HG03442 (cell line): ENCODE results near the gene METRN.

Source experiments
- ATAC-seq: cut with Tn5 transposase; IDR thresholded peaks from one replicate; pipeline ENCODE4 v1.9.1; 2021; ENCODE audit warnings: mild to moderate bottlenecking, moderate library complexity; ENCODE audit not compliant: unreplicated experiment

The METRN gene

GRCh38 chr16:677316-678190, 37.4 kb upstream of the METRN start:
- no peak for ATAC-seq

GRCh38 chr16:678209-678857, 36.6 kb upstream of the METRN start:
- no peak for ATAC-seq

- no peak for ATAC-seq
These were observed 35.8 kb upstream of the METRN start for GRCh38 chr16:678858-679813.

GRCh38 chr16:679814-680624, 34.9 kb upstream of the METRN start, which contains the start of gene STUB1:
TSS of gene STUB1 (plus strand) at chr16:680410. CDS start at chr16:680526, 116 bp downstream.
- peak; percentile 33 for ATAC-seq

- no peak for ATAC-seq
These were observed 34.3 kb upstream of the METRN start for GRCh38 chr16:680625-680945.

GRCh38 chr16:680967-681745, 33.8 kb upstream of the METRN start:
- no peak for ATAC-seq

- ATAC-seq = no peak
These were observed 33.0 kb upstream of the METRN start for GRCh38 chr16:681746-682427.

GRCh38 chr16:682493-683395, 32.2 kb upstream of the METRN start:
- no peak for ATAC-seq

- ATAC-seq = no peak
These were observed 31.4 kb upstream of the METRN start for GRCh38 chr16:683396-684070.

- ATAC-seq = peak; percentile 56
These were observed 30.7 kb upstream of the METRN start, which contains the start of gene JMJD8 for GRCh38 chr16:684071-684794. TSS of gene JMJD8 (minus strand) at chr16:684334. CDS start at chr16:684319, 15 bp downstream.

- no peak for ATAC-seq
These were observed 29.8 kb upstream of the METRN start for GRCh38 chr16:684961-685696.

- no peak for ATAC-seq
These were observed 29.0 kb upstream of the METRN start for GRCh38 chr16:685967-686366.

- no peak for ATAC-seq
These were observed 28.3 kb upstream of the METRN start for GRCh38 chr16:686459-687260.

GRCh38 chr16:687499-687898, 27.4 kb upstream of the METRN start:
- no peak for ATAC-seq
